ENCODE data around the gene NDUFS7.

GRCh38 chr19:1377965-1378785, 5.5 kb upstream of the NDUFS7 start:
- TF ChIP-seq CTCF (IDR thresholded peaks at IDR 0.05) (no peak), POLR2A (IDR thresholded peaks at IDR 0.05) (no peak)
